Measurements from ENCODE around the gene ATP7A.
"Not testable (repeated sequence)": the region's sequence is repeated elsewhere in the genome, so short reads cannot be mapped to it uniquely, and the experiment has no call there.

ATP7A gene

GRCh38 chrX:78037881-78038280 lies 127.4 kb downstream of the ATP7A start:
- no peak for DNase-seq (ENCODE audit: low spot score)

GRCh38 chrX:78042601-78043000 lies 132.1 kb downstream of the ATP7A start:
- no peak for DNase-seq (ENCODE audit: low spot score)

- no peak for DNase-seq (ENCODE audit: low spot score)
Observed at GRCh38 chrX:78046362-78046761, 135.9 kb downstream of the ATP7A start.

GRCh38 chrX:78048052-78048451 lies 137.6 kb downstream of the ATP7A start:
- no peak for DNase-seq (ENCODE audit: low spot score)

- DNase-seq (ENCODE audit: low spot score) = no peak
Observed at GRCh38 chrX:78063687-78064086, 153.2 kb downstream of the ATP7A start.

- DNase-seq (ENCODE audit: low spot score) = no peak
Observed at GRCh38 chrX:78064152-78064551, 153.7 kb downstream of the ATP7A start.

GRCh38 chrX:78064698-78065601 lies 154.5 kb downstream of the ATP7A start:
- not testable (repeated sequence) for DNase-seq (ENCODE audit: low spot score)

- DNase-seq (ENCODE audit: low spot score) = no peak
Observed at GRCh38 chrX:78066110-78066509, 155.6 kb downstream of the ATP7A start.

GRCh38 chrX:78071331-78071730 lies 160.8 kb downstream of the ATP7A start:
- no peak for DNase-seq (ENCODE audit: low spot score)

- not testable (repeated sequence) for DNase-seq (ENCODE audit: low spot score)
Observed at GRCh38 chrX:78073147-78074077, 162.9 kb downstream of the ATP7A start.

GRCh38 chrX:78074088-78074487 lies 163.6 kb downstream of the ATP7A start:
- no peak for DNase-seq (ENCODE audit: low spot score)

GRCh38 chrX:78075787-78076389 lies 165.4 kb downstream of the ATP7A start:
- DNase-seq (ENCODE audit: low spot score) = no peak

GRCh38 chrX:78081413-78081812 lies 170.9 kb downstream of the ATP7A start:
- DNase-seq (ENCODE audit: low spot score) = not testable (repeated sequence)

GRCh38 chrX:78092296-78092695 lies 181.8 kb downstream of the ATP7A start:
- no peak for DNase-seq (ENCODE audit: low spot score)

GRCh38 chrX:78098108-78098507 lies 187.6 kb downstream of the ATP7A start:
- DNase-seq (ENCODE audit: low spot score) = no peak

All from globus pallidus (tissue), 1 donor.